IPS-18a (cell line): ENCODE results near the gene MYH14.
"Not testable (repeated sequence)": the region's sequence is repeated elsewhere in the genome, so short reads cannot be mapped to it uniquely, and the experiment has no call there.

Source experiments
- H3K27ac ChIP-seq: one replicate; pipeline ENCODE4 v1.5.1; 2013; ENCODE audit warnings: low read length
- H3K27me3 ChIP-seq: one replicate; pipeline ENCODE4 v1.6.1; 2013; ENCODE audit warnings: mild to moderate bottlenecking, low read length; ENCODE audit not compliant: control insufficient read depth, insufficient read depth
- H3K36me3 ChIP-seq: one replicate; pipeline ENCODE4 v1.6.1; 2013; ENCODE audit warnings: low read depth, low read length; ENCODE audit not compliant: control insufficient read depth
- H3K4me1 ChIP-seq: one replicate; pipeline ENCODE4 v1.6.1; 2013; ENCODE audit warnings: low read depth, low read length; ENCODE audit not compliant: control insufficient read depth
- H3K4me3 ChIP-seq: one replicate; pipeline ENCODE4 v1.5.1; 2013; ENCODE audit warnings: low read length
- H3K9ac ChIP-seq: one replicate; pipeline ENCODE4 v1.6.1; 2013; ENCODE audit warnings: mild to moderate bottlenecking, low read length, moderate library complexity
- H3K9me3 ChIP-seq: one replicate; pipeline ENCODE4 v1.6.1; 2013; ENCODE audit warnings: low read depth, low read length; ENCODE audit not compliant: control insufficient read depth

Gene MYH14

DNA sequence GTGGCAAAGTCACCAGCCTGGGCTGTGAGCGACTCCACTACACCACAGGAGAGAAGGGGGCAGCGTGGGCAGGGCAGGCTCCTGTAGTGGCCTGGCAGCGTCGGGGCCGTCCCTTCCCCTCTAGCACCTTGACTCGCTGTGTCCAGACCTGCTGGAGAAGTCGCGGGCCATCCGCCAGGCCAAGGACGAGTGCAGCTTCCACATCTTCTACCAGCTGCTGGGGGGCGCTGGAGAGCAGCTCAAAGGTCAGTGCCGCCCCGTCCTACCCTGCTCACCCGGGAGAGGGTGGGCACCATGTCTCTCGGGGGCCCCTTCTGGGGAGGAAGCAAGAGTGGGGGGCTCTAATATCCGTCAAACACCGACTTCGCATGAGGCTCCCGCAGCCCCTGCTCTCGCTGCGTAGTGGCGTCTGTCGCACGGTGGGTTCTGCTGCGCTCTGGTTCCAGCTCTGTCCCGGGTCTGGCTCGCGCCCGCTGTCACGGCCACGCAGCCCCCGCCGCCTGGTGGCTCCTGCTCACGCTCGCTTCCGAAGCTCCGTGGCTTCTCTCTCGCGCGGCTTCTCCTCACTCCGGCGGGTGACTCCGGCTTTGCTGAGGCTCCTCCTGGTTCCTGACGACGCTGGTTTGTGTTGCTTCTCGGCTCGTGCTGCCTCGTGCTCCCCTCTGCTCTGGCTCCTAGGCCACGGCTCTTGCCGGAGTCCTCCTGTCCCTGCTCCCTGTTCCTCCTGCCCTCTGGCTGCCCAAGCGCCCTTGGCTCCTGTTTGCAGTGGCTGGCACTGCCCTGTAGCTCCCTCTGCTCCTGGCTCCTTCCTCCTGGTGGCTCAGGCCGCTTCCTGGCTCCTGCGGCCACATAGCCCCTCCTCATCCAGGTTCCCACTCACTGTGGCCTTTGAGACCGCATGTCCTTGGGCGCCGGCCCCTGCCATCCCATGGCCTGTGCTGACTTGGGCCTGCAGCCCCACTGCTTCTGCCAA is 27.2 kb downstream of the MYH14 start:
- no peak overlapping the region for H3K9ac ChIP-seq
- H3K27me3 ChIP-seq: no peaks in the 10 kb centered on the region
- H3K36me3 ChIP-seq: no peaks in the 10 kb centered on the region
- H3K9me3 ChIP-seq: no peaks in the 10 kb centered on the region
- no peak overlapping the region for H3K4me3 ChIP-seq
- no peak overlapping the region for H3K27ac ChIP-seq
- H3K4me1 ChIP-seq: peaks cover 6% of the 10 kb centered on the region

DNA sequence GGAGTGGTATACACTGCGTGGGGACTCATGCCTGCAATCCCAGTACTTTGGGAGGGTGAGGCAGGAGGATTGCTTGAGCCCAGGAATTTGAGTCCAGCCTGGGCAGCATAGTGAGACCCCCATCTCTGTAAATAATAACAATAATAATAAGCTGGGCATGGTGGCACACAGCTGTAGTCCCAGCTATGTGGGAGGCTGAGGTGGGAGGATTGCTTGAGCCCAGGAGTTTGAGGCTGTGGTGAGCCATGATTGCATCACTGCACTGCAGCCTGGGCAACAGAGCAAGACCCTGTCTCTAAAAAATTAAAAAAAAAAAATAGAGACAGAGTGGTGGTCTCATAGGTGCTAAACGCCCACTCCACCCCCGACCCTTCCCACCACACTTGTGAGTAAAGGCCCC is 28.0 kb downstream of the MYH14 start:
- not testable (repeated sequence) for H3K27me3 ChIP-seq, H3K4me3 ChIP-seq, H3K36me3 ChIP-seq, H3K9me3 ChIP-seq, H3K4me1 ChIP-seq, H3K9ac ChIP-seq, H3K27ac ChIP-seq

- H3K36me3 ChIP-seq: no peaks in the 10 kb centered on the region
Observed at GRCh38 chr19:50231821-50232220, 28.4 kb downstream of the MYH14 start.

GRCh38 chr19:50232600-50232999 is 29.2 kb downstream of the MYH14 start:
- Histone ChIP-seq H3K9ac (no peak overlapping the region), H3K4me3 (no peak overlapping the region), H3K27me3 (no peaks in the 10 kb centered on the region), H3K27ac (no peak overlapping the region), H3K4me1 (peaks cover 6% of the 10 kb centered on the region), H3K36me3 (no peaks in the 10 kb centered on the region), H3K9me3 (no peaks in the 10 kb centered on the region)

More at GRCh38 chr19:50231821-50232220, 28.4 kb downstream of the MYH14 start:
- H3K9ac ChIP-seq: no peak overlapping the region
- H3K27ac ChIP-seq: no peak overlapping the region
- H3K4me1 ChIP-seq: peaks cover 6% of the 10 kb centered on the region
- no peaks in the 10 kb centered on the region for H3K9me3 ChIP-seq
- H3K4me3 ChIP-seq: no peak overlapping the region
- H3K27me3 ChIP-seq: no peaks in the 10 kb centered on the region

GRCh38 chr19:50233308-50233910 is 30.0 kb downstream of the MYH14 start:
- H3K9ac ChIP-seq: no peak overlapping the region
- peaks cover 6% of the 10 kb centered on the region for H3K4me1 ChIP-seq
- H3K27ac ChIP-seq: no peak overlapping the region
- H3K36me3 ChIP-seq: no peaks in the 10 kb centered on the region
- no peak overlapping the region for H3K4me3 ChIP-seq
- H3K27me3 ChIP-seq: no peaks in the 10 kb centered on the region
- H3K9me3 ChIP-seq: no peaks in the 10 kb centered on the region

DNA sequence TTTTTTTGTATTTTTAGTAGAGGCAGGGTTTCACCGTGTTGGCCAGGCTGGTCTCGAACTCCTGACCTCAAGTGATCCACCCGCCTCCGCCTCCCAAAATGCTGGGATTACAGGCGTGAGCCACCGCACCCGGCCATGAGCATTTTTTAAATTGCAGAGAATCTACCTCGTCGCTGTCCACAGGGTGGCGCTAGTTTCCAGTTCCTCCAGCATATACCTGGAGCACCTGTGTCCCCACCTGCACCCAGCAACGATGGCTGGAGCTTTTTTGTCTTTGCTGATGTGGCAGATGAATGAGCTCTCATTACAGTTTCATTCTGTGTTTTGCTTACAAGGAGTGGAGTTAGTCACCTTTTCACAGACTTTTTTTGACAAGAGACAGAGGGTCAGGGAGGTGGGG is 34.1 kb downstream of the MYH14 start:
- not testable (repeated sequence) for H3K9me3 ChIP-seq, H3K4me1 ChIP-seq, H3K27me3 ChIP-seq, H3K27ac ChIP-seq, H3K36me3 ChIP-seq, H3K4me3 ChIP-seq, H3K9ac ChIP-seq

DNA sequence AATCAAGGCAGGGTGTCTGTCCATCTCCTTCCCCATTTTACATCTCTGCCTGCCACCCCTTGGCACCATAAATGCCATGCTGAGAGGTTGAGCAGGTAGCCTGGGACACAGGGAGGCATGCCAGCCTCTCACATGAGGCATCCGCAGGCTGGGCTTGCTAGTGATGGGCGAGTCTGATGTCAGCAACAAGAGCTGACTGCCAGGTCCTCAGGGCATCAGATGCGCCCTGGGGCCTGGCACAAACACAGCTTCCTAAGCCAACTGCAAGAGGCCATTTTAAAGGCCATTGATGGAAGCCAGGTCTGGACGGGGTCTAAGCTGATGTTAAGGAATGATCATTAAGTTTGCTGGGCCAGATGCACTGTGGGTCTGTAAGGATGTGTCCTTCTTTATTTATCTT is 34.6 kb downstream of the MYH14 start:
- Histone ChIP-seq H3K36me3 (peaks cover 2% of the 10 kb centered on the region), H3K27me3 (no peaks in the 10 kb centered on the region), H3K9ac (no peak overlapping the region), H3K4me3 (no peak overlapping the region), H3K27ac (no peak overlapping the region), H3K9me3 (no peaks in the 10 kb centered on the region), H3K4me1 (peaks cover 6% of the 10 kb centered on the region)

DNA sequence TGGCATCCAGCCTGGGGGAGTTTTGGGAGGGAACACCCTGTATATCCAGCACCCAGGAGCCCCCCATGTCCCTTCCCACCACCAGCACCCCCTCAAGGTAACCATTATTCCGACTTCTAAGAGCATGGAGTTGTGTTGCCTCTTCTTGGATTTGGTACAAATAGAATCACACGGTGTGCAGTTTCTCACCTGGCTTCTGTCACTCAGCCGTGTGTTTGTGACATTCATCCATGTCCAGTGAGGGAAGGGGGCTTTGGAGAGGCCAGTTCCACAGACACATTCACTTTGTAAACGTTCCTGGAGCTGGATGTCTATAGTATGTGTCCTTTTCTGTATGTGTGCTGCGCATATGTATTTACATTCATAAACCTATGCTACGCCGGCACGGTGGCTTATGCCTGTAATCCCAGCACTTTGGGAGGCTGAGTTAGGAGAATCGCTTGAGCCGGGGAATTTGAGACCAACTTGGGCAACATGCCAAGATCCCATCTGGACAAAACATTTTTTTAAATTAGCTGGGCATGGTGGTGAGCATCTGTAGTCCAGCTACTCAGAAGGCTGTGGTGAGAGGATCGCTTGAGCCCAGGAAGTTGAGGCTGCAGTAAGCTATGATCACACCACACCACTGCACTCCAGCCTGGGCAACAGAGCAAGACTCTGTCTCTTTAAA is 36.6 kb downstream of the MYH14 start:
- H3K4me1 ChIP-seq: no peaks in the 10 kb centered on the region
- H3K36me3 ChIP-seq: peaks cover 2% of the 10 kb centered on the region
- no peak overlapping the region for H3K27ac ChIP-seq
- H3K9me3 ChIP-seq: no peaks in the 10 kb centered on the region
- H3K9ac ChIP-seq: no peak overlapping the region
- H3K4me3 ChIP-seq: no peak overlapping the region
- no peaks in the 10 kb centered on the region for H3K27me3 ChIP-seq

GRCh38 chr19:50242581-50242980 is 39.2 kb downstream of the MYH14 start:
- Histone ChIP-seq H3K27ac (no peak overlapping the region), H3K9me3 (no peaks in the 10 kb centered on the region), H3K9ac (no peak overlapping the region), H3K4me3 (no peak overlapping the region), H3K27me3 (no peaks in the 10 kb centered on the region), H3K4me1 (peaks cover 4% of the 10 kb centered on the region), H3K36me3 (peaks cover 2% of the 10 kb centered on the region)

DNA sequence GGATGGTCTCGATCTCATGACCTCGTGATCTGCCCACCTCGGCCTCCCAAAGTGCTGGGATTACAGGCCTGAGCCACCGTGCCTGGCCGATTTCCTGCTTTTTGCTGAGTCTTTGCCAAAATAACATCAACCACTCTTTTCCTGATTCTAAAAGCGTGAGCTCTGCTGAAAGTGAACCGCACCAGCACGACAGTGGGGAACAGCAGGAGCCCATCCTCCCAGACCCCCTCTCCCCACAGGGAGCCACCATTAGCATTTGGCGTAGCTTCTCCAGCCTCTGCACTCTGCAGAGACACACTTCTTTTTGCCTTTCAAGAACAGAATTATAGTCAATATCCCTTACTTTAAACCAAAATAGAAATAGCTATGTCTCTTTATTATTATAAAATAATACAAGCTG is 41.3 kb downstream of the MYH14 start:
- H3K9ac ChIP-seq: no peak overlapping the region
- no peaks in the 10 kb centered on the region for H3K9me3 ChIP-seq
- H3K27ac ChIP-seq: no peak overlapping the region
- H3K27me3 ChIP-seq: no peaks in the 10 kb centered on the region
- H3K4me3 ChIP-seq: no peak overlapping the region
- peaks cover 4% of the 10 kb centered on the region for H3K4me1 ChIP-seq
- peaks cover 6% of the 10 kb centered on the region for H3K36me3 ChIP-seq

- Histone ChIP-seq H3K4me1 (peaks cover 4% of the 10 kb centered on the region), H3K9ac (no peak overlapping the region), H3K27me3 (no peaks in the 10 kb centered on the region), H3K4me3 (no peak overlapping the region), H3K27ac (no peak overlapping the region), H3K9me3 (peaks cover 7% of the 10 kb centered on the region), H3K36me3 (peaks cover 9% of the 10 kb centered on the region)
Observed at GRCh38 chr19:50248413-50248812, 45.0 kb downstream of the MYH14 start.
